M059J (cell line): ENCODE results near the gene STK36. TPM values are rescaled to one million over a fixed set of nuclear protein-coding genes. Genes with fewer than 3 reads are reported as not detected.
A peak's percentile ranks its signal among the peaks of the same experiment; 100 is the strongest.

Experiments
- DNase-seq: peaks from one replicate; pipeline ENCODE4 v3.0.0-alpha.2; 2012; ENCODE audit warnings: low read depth
- total RNA-seq: library from RNA; depleted of rRNA; stranded (reverse); fragments of >200 nt; shearing (Covaris generic); gene quantifications from 2 replicates; pipeline ENCODE4 v1.2.3, GENCODE V29; 2014

STK36 gene
- total RNA-seq, 1 experiment from 2014 or later: 8.2 TPM

DNA sequence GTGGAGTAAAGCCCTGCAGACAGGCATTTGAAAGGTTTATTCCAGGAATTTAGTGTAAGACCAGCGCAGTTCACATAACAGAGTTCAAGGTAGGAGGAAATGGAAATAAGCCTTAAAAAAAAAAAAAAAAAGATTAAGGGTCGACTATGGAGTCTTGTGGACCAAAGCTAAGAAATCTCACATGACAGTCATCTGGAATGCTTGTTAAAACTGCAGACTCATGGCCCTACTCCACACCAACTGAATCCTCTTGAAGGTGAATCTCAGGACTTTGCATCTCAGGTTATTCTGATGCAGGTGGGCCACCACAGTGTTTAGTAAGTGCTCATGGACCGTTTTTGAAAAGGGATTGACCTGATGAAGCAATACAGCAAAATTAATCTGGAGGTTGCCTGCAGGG is 47.6 kb downstream of the STK36 start:
- DNase-seq: no peak

DNA sequence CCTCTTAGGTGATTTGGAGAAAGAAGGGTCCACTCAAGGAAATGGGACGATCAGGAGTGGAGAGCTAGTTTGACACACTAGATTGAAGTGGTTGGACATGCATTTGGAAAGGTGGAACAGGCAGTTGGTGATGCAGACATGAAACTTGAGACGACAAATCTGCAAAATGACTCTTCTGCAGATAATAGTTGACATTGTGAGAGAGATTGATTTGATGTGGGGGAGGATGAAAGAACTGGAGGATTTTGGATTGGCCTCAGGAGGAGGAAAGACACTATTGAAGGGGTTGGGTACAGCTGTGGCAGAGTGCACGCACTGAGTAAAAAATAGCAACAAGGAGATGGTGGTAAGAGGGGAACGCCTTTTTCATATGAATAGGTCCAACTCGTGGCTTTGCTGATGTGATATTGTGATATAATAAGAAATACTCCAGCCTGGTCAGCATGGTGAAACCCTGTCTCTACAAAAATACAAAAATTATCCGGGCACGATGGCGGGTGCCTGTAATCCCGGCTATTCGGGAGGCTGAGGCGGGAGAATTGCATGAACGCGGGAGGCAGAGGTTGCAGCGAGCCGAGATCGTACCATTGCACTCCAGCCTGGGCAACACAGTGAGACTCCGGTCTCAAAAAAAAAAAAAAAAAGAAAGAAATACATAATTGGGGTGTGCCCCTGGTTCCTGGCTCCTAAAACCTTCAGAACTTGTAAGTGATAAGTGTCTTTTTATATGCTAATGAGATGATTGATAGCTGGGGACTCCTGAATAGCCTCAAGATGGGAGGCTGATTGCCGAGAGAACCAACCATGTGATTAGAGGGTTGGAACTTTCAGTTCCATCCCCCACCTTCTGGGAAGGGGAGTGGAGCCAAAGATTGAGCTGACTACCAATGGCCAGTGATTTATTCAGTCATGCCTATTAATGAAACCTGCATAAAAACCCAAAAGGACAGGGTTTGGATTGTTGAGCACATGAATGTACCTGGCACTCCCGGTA is 48.5 kb downstream of the STK36 start:
- DNase-seq: no peak

DNA sequence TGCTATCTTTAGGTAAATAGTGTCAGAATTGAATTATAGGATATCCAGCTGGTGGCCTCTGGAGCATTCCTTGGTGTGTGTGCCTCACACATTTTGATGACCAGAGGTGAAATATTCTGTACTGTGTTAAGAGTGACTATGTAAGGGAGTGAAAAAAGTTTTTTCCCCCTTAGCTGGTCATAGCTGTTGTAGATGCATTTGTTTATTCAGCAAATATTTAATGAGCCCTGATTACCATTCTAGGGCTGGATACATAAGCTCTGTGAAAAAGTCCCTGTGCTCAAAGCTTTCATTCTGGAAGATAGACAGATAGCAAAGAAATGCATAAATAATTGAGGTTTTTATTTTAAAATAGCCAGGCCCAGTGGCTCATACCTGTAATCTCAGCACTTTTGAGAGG is 49.6 kb downstream of the STK36 start:
- no peak for DNase-seq

DNA sequence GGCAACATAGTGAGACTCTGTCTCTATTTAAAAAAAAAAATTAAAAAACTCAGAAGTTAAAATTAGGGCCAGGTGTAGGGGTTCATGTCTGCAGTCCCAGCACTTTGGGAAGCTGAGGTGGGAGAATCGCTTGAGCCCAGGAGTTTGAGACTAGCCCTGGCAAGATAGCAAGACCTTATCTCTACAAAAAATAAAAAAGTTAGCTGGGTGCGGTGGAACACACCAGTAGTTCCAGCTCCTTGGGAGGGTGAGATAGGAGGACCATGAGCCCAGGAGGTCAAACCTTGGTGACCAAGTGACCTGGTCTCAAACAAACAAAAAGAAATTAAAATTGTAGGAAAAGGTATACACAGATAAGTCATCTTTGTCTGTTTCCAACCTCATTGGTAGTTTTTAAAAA is 50.0 kb downstream of the STK36 start:
- DNase-seq: no peak

DNA sequence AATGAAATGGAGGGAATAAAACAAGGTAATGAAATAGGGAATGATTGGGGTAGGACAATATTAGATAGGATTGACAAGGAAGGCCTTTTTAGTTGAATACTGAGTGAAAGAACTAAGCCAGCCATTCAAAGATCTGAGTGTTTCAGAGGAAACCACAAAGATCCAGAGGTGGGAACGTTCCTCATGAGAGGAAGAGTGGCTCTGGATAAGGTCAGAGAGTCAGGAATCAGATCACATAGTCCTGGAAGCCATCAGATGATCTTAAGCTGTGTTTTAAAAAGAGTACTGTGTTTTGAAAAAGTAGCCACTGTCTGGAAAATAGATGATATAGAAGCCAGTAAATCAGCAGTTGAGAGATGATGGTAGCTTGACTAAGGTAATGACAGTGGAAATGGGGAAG is 50.5 kb downstream of the STK36 start:
- DNase-seq: no peak

DNA sequence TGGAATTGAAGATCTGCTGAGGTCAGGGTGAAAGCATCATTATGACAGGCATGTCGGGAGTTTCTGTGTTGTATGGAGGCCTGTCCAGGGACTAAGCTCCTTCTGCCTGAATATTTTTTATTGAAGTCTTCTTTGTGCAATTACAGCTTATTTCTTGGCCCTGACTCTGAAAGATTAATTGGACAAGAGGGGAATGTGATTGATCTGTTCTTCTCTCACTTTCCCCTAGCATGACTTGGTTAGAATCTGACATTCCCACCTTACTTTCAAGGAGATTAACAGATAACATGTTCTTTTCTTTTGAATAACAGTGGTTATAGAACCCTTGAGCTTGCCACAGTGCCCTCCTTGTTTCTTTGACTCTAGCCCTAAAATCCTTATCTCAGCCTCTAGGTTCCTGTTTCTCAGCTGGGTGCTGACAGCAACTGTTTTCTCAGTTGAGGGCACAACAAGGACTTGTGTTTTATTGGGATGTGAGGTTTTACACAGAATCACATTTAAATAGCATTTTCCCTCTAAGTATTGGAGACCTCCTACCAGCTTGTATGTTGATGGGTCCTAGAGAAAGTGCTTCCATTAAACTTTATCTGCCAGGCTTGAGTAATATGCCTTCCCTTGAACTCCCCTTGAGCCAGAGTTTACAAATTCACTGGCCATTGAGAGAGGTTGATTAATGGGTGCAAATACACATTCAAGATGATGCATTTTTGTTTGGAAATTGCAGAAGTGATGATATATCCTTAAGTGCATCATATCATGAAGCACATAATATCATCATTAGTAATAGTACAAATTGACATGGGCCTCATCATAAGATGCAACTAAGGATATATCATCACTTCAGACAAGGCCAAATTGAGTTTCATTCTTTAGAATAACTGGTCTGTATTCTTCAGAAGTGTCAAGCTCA is 51.2 kb downstream of the STK36 start:
- no peak for DNase-seq

DNA sequence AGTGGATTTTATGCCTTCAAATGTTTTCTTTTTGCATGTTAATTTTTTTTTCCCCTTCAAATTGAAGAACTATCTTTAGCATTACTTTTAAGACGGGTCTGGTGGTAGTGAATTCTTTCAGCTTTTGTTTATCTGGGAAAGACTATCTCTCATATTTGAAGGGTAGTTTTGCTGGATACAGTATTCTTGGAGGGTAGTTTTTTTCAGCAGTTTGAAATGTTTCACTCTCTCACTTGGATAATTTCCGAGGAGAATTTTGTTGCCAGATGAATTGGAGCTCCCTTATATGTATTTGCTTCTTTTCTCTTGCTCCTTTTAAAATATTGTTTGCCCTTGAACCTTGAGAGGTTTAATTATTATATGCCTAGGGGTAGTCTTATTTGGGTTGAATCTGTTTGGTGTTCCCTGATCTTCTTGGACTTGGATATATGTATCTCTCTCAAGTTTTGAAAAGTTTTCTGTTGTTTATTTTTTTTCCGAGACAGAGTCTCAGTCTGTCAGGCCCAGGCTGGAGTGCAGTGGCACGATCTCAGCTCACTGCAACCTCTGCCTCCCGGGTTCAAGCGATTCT is 54.2 kb downstream of the STK36 start:
- DNase-seq: no peak

DNA sequence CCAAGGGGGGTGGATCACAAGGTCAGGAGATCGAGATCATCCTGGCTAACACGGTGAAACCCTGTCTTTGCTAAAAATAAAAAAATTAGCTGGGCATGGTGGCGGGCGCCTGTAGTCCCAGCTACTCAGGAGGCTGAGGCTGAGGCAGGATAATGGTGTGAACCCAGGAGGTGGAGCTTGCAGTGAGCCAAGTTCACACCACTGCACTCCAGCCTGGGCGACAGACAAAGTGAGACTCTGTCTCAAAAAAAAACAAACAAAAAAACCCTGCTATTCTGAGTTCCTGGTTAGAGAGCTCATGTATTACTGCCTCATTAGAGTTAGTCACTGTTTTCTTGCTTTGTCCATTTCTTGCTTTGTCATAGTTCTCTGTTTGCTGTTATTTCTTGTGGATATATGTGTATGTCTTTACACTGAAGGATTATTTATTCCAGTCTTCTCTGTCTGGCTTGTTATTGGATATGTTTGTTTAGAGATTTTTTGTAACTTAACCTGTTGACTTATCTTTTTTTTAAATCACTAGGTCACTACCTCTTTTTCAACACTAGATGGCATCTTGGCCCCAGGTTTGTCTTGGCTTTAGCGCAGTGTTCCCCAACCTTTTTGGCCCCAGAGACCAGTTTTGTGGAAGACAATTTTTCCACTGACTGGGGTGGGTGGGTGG is 55.7 kb downstream of the STK36 start:
- DNase-seq: peak; percentile 31

DNA sequence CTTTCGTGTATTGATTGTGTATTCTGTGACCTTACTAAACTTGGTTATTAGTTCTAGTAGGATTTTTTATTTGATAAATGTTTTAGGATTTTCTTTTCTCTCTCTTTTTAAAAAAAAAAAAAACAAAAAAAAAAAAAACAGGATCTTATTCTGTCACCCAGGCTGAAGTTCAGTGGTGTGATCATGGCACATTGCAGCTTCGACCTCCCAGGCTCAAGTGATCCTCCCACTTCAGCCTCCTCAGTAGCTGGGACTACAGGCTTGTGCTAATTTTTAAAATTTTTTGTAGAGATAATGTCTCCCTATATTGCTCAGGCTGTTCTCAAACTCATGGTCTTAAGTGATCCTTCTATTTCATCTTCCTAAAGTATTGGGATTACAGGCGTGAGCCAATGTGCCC is 57.8 kb downstream of the STK36 start:
- DNase-seq: no peak

DNA sequence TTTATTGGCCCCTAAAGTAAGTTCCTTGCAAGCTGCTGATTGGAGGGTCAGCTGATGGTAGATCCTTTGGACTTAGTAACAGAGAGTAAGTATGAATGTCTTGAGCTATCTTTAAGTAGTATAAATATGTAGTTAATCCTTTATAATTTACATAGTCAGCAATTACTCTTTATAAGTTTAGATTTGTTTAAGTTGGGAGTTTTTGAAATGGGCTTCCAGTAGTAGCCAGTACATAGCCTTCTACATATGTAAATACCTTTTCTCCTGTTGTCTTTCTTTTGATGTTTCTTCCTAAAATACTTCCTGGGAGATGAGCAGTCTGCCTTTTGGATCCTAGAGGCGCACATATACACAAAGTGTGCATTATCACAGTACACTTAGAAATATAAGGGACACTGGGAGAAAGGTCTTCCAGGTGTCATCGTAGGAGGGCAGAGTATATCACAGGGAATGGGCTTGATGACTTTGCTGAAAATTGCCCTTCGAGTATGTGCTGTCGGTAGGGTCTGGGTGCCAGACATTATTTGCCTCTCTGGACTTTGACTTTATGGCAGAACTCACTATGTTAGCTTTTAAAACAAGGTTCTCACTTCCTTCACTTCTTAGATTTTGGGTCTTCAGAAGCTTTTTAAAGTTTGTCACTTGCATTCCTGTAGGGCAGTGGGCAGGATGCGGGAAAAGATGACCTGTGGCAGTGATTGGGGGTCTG is 60.3 kb downstream of the STK36 start:
- DNase-seq: no peak

DNA sequence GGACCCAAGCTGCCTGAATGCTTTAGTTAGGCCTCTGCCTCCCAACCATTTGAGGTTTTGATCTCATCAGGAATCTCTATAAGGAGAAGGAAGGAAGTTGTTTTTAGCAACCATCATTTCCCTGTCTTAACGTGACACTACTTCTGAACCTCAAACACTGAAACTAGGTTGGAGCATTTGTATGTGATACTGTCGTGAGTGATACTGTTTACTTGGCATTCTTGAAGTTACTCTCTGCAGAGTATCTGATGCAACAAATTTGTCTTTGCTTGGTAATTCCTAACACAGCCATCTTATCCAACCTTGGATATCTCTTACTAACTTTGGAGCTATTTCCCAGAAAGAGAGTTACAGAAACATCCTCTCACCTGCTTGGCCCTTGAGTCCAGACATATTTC is 60.9 kb downstream of the STK36 start:
- DNase-seq: no peak

DNA sequence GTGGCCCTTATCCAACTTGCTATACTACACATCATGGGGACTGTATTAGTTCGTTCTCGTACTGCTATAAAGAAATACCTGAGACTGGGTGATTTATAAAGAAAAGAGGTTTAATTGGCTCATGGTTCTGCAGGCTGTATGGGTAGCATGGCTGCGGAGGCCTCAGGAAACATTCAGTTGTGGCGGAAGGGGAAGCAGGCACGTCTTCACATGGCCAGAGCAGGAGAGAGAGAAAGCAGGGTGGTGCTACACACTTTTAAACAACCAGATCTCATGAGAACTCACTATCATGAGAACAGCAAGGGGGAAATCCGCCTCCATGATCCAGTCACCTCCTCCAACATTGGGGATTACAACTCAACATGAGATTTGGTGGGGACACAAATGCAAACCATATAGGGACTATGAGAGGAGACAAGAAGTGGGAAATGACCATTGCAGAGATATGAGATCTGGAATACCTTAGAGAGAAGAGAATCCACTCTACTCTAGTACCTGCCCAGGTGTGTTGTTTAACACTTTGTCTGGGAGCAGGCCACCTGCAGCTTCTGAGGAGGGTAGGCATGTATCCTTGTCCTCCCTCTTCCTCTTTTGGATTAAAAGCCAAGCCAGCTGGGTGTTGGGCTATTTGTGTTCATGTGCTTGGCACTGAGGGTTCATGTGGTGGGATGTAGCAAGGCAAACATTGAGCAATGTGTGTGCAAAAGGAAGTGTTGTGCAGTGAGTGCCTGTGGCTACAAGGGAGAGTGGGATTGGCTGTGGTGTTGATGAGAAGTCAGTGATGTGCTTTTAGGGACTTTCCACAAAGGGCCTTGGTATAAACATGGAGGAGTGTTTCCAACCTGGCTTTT is 61.5 kb downstream of the STK36 start:
- DNase-seq: peak; percentile 73

DNA sequence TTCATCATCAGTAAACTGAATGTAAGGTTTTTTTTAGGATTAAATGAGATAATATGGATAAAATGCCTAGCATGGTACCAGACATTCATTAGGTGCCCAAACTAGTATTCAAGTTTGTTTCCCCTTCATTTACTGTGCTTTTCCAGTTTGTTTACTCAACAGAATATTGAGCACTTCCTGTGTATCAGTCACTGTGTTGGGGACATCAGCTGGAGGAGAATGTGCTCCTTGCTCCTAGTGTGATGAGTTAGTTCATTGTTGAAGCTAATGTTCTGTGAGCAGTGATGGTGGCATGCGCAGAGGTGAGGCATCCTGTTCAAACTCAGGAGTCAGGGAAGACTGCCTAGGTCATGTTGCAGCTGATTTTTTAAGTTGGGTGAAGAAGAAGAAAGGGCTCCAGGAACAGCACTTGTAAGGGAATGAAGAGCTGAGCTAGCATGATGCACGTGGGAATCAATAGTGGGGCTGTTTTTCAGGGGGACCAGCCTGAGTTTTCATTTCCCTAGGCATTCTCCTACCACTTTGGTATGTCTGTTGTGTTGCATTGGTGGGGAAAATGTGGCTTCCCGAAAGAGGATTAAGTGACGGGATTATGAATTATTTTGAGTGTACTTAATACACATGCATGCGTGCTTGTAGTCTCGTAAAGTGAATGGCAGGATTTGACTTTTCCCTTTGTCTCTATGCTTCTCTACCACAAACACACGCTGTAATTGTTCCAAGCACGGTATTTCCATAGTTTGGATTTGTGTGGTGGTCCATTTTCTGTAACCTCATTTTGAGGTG is 62.5 kb downstream of the STK36 start:
- DNase-seq: peak; percentile 32

DNA sequence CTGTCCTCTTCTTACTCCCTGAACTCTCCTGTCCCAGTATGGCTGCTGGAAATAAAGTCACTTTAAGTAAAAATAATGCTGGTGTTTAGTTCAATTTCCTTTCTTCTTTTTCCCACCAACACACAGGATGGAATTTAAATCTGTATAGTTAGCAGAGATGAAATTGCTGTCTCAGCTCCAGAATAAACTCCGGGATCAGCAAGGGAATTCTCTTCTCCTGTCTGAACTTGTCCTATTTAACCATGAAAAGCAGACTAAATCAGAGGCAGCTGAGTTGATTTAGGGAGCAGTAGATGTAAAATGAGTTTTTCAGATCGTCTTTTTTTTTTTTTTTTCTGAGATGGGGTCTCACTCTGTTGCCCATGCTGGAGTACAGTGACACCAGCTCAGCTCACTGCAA is 64.6 kb downstream of the STK36 start:
- no peak for DNase-seq

DNA sequence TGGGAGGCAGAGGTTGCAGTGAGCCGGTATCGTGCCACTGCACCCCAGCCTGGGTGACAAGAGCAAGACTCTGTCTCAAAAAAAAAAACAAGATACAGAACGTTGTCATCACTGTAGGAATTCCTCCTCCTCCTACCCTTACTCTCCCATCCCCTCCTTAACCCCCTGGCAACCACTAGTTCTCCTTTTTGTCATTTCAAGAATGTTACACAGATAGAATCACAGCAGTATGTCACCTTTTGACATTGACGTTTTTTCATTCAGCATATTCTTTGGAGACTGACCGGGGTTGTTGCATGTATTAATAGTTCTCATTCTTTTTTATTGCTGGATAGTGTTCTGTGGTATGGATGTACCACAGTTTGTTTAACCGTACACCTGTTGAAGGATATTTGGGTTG is 71.2 kb downstream of the STK36 start:
- no peak for DNase-seq

DNA sequence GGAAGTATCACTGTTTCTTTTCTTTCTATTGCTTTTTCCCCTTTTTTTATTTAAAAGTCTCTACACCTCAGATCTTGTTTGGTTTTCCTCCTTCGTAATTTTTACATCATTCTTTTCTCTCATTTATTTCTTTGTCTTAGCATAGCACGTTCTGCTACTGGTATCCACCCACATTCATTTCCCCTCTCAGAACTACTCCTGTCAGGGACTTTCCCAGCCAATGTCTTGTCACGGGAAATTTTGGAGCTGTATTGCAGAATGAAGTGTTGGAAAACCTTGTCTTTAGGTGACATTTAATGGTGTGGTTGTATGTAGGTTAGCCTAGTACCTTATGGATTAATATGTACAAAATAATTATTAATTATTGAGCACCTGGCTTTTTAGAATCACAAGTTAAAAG is 72.7 kb downstream of the STK36 start:
- DNase-seq: no peak

DNA sequence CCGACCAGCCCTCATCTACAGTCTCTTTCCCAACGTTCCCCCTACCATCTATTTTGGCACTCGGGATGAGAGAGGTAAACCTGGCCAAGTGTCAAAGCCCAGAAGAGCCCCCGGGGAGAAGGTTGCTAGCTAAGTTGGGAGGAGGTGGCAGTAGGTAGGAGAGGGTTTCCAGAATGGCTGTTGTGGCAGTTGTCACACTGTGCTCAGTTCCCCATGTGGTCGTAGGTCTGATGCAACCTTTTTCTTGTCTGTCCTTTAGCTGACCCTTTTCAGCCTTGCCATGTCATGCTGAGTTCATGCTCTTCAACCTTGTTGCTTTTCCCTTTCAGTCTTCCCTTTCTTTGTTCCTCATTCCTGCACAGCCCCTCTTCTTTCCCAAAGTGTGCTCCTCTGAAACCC is 73.3 kb downstream of the STK36 start:
- DNase-seq: no peak

DNA sequence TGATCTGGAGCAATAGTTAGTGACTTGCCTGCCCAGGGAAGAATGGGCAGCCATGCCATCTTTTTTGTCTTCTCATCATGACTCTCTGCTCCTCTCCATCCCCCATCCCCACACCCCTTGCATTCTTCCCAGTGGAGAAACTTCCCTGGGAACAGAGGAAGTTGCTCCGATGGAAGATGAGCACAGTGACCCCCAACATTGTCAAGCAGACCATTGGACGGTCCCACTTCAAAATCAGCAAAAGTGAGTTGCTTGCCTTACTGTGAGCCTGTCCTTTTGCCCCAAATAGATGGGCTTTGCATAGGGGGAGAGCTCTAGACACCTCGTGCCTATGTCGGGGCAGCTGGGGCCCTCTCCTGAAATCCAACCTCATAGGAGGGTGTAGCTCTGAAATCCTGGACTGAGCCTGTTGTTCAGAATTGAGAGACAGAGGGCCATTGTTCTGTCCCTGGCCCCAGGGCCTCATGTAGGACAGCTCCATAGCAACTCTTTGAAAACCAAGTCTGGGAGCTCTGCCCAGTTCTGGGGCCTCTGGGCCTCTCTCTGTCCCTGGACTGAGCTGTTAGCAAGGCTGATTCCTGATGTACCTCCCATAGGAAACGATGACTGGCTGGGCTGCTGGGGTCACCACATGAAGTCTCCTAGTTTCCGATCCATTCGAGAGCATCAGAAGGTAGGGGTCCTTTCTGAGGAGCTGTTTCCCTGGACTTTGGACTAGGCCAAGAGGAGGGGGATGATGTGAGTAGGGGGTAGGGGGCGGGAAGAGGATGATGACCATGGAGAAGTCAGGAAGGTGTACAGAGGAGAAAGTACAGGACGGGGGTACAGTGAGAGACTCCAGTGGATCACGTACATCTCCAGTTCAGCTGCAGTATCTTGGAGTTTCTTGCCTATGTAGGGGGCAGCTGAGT is 73.9 kb downstream of the STK36 start:
- DNase-seq: peak; percentile 79
